Measurements from ENCODE around the gene KIR3DL3. TPM values are rescaled to one million over a fixed set of nuclear protein-coding genes. Genes with fewer than 3 reads are reported as not detected.

The KIR3DL3 gene
- total and polyA plus RNA-seq, 9 of the 15 experiments (the other 6 are each of a cell fraction or from before 2014, with no cell fraction given): 0.11 TPM; not detected in 8

DNA sequence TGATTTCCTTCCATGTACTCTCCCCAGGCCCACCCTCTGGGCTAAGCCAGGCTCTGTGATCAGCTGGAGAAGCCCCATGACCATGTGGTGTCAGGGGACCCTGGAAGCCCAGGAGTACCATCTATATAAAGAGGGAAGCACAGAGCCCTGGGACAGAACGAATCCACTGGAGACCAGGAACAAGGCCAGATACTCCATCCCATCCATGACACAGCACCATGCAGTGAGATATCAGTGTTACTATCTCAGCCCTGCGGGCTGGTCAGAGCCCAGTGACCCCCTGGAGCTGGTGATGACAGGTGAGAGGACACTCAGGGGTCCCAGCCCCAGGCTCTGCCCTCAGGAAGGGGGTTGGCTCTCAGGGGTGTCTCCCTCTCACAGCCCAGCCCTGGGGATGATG, 27.5 kb upstream of the KIR3DL3 start (continued):
- TF ChIP-seq, protein P1, sequence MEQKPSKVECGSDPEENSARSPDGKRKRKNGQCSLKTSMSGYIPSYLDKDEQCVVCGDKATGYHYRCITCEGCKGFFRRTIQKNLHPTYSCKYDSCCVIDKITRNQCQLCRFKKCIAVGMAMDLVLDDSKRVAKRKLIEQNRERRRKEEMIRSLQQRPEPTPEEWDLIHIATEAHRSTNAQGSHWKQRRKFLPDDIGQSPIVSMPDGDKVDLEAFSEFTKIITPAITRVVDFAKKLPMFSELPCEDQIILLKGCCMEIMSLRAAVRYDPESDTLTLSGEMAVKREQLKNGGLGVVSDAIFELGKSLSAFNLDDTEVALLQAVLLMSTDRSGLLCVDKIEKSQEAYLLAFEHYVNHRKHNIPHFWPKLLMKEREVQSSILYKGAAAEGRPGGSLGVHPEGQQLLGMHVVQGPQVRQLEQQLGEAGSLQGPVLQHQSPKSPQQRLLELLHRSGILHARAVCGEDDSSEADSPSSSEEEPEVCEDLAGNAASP (IDR thresholded peaks at IDR 0.05): no peak
- TF ChIP-seq ZNF384 (IDR thresholded peaks at IDR 0.05; ENCODE audit: low read depth, low read length): no peak
- TF ChIP-seq NR2C2 (CRISPR knock-in tag; IDR thresholded peaks at IDR 0.05): no peak
- TF ChIP-seq NR2C2 (tag; IDR thresholded peaks at IDR 0.05): no peak
- no peak for TF ChIP-seq ZNF655 (CRISPR knock-in tag; IDR thresholded peaks at IDR 0.05)
- no peak for TF ChIP-seq ZNF644 (tag; IDR thresholded peaks at IDR 0.05; ENCODE audit: low read depth)
- no peak for TF ChIP-seq KLF10 (CRISPR knock-in tag; IDR thresholded peaks at IDR 0.05)
- TF ChIP-seq MED1 (CRISPR knock-in tag; IDR thresholded peaks at IDR 0.05; ENCODE audit: borderline replicate concordance): no peak
- no peak for TF ChIP-seq CHD7 (IDR thresholded peaks at IDR 0.05; ENCODE audit: low read depth, low read length)
